Epithelial cell of esophagus (primary cell): ENCODE results near the gene PPFIBP1.

Source experiments
- DNase-seq: peaks from one replicate; pipeline ENCODE4 v3.0.0; 2010; ENCODE audit warnings: low read depth
- H3K4me3 ChIP-seq: 2 replicates; pipeline ENCODE4 v1.5.1; 2011; ENCODE audit warnings: mild to moderate bottlenecking, low read length, control low read depth
- TF ChIP-seq, protein P1 (sequence below): IDR thresholded peaks from 2 replicates; pipeline ENCODE4 v1.5.1; 2011; ENCODE audit warnings: low read depth, mild to moderate bottlenecking, low read length, control low read depth, inconsistent platforms; ENCODE audit not compliant: insufficient read depth; ENCODE audit errors: missing control alignments

PPFIBP1 gene

DNA sequence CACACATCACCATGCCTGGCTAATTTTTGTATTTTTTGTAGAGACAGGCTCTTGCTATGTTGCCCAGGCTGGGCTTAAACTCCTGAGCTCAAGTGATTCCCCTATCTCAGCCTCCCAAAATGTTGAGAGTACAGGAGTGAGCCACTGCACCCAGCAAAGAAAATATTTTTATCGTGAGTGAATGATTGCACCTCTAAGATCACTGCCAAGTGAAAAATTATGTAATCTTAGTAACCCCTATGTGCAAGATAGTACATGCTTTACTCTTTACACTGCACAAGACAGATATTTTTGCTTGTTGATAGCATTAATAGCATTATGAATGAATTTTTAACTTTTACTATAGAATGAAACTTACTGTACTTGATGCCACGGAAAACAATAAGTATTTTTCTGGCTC lies 183.2 kb downstream of the PPFIBP1 start:
- H3K4me3 ChIP-seq = no peak overlapping the region
- TF ChIP-seq, protein P1, sequence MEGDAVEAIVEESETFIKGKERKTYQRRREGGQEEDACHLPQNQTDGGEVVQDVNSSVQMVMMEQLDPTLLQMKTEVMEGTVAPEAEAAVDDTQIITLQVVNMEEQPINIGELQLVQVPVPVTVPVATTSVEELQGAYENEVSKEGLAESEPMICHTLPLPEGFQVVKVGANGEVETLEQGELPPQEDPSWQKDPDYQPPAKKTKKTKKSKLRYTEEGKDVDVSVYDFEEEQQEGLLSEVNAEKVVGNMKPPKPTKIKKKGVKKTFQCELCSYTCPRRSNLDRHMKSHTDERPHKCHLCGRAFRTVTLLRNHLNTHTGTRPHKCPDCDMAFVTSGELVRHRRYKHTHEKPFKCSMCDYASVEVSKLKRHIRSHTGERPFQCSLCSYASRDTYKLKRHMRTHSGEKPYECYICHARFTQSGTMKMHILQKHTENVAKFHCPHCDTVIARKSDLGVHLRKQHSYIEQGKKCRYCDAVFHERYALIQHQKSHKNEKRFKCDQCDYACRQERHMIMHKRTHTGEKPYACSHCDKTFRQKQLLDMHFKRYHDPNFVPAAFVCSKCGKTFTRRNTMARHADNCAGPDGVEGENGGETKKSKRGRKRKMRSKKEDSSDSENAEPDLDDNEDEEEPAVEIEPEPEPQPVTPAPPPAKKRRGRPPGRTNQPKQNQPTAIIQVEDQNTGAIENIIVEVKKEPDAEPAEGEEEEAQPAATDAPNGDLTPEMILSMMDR = no peak
- DNase-seq = peak; percentile 69

DNA sequence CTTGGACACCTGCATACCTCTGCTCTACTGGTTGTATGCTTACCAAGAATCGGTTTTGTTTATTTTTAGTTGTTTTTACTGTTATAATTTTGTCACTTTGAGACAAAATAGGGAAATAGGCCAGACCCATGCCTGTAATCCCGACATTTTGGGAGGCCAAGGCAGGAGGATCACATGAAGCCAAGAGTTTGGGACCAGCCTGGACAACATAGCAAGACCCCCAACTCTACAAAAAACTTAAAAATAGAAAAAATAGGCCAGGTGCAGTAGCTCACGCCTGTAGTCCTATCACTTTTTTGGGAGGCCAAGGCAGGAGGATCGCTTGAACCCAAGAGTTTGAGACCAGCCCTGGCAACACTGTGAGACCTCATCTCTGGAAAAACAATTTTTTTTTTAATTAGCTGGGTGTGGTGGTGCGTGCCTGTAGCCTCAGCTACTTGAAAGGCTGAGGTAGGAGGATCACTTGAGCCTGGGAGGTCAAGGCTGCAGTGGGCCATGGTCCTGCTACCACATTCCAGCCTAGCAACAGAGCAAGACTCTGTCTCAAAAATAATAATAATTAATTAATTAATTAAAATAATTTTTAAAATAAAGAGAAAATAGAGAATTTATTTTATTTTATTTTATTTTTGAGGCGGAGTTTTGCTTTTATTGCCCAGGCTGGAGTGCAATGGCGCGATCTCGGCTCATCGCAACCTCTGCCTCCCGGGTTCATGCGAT lies 185.4 kb downstream of the PPFIBP1 start:
- TF ChIP-seq, protein P1 = no peak
- peak overlapping the region; percentile 100 for H3K4me3 ChIP-seq
- no peak for DNase-seq

DNA sequence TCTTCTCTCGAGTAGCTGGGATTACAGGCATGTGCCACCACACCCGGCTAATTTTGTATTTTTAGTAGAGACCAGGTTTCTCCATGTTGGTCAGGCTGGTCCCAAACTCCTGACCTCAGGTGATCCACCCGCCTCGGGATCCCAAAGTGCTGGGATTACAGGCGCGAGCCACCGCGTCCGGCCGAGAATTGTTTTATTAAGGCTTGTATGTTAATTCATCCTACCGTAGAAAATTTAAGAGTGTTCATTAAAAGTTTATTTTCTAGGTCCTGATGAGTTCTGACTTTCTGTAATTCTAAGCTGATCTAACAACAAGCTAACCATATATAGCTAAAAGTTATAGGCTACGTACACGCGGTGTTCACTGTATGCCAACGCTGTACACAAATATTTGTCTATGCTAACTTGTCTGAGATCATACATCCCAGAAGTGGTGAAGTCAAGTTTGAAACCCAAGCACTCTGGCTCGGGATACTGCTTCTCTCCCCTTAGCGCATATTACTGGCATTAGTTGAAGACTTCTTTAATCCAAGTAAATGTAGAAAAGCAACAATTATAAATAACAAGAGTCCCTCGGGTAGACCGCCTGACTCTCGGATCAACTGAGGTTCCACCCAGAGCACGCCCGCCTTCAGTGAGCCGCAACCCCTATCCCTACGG lies 186.1 kb downstream of the PPFIBP1 start:
- peak overlapping the region; percentile 100 for H3K4me3 ChIP-seq
- TF ChIP-seq, protein P1 = no peak
- DNase-seq = peak; percentile 50

DNA sequence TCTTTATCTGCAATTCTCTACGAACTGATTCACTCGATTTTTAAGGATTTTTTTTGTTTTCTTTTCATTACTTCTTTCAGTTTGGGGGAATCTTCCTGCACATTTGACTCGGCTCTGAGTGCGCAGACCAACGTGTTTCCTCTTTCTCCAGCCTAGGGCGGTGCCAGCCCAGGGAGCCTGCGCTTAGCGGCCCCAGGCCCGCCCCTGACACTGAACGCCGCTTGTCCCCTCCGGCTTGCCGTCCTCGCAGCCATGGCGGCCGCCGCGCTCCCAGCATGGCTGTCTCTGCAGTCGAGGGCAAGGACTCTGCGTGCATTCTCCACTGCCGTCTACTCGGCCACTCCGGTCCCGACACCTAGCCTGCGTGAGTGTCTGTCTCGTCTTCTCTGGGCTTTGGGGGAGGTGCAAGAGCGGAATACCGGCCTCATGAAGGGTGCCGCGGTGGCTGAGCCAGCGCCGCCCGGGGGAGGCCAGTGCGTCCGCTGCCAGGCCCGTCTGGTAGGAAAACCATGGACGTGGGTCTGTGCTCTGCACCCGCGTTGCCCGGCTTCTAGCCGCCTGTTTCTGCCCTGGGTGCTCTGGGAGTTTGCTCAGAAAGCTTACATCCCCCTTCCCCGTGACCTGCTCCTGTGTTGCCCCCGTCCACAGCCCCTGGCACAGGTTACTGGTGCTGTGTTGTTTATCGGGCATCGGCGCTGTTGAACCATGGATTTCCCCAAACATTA lies 186.7 kb downstream of the PPFIBP1 start, which contains the start of gene MRPS35:
TSS of gene MRPS35 (plus strand) at position 241 of the 725 bp plus-strand sequence. CDS start at position 253, 12 bp downstream.
- DNase-seq = peak; percentile 95
- TF ChIP-seq, protein P1 = no peak
- H3K4me3 ChIP-seq = peak within 1 kb of the TSS; percentile 100

DNA sequence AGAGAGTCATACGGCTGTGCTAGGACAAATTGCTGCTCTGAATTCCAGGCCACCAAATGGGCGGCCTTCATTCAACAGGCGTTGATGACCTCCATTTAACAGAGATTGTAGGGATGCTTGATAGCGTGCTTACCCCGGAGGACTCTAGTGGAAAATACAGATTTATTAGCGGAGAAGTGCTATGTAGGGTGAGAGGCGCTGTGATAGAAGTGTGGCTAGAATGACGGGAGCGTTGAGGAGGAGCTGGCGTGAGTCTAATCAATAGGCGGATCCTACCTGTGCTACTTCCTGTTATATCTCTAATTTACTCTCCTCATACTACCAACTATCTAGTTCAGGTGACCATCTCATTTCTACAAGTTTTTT lies 187.3 kb downstream of the PPFIBP1 start:
- H3K4me3 ChIP-seq = peak overlapping the region; percentile 100
- peak; percentile 49 for DNase-seq
- TF ChIP-seq, protein P1 = no peak

DNA sequence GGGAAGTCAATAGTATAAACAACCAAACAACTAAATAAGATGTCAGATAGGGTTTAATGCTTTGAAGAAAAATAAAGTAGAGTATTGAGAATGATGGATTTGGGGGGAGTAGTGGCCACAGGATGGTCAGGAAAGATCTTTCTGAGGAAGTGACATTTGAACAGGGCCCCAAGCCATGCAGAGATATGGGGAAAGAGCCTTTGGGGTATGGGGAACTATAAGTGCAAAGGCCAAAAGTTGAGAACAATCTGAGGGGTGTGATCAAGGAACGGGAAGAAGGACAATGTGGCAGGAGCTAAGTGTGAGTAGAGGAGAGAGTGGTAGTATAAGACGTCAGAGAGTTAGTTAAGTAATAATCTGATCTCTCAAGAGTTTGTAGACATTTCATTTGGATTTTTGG lies 188.0 kb downstream of the PPFIBP1 start:
- peak overlapping the region; percentile 100 for H3K4me3 ChIP-seq
- TF ChIP-seq, protein P1 = no peak
- no peak for DNase-seq
